K562 (cell line): ENCODE data around the gene CPM.

Experiments
- ESRRB ChIP-seq: fragments of 250-450 bp; sonication (Bioruptor Pico); IDR thresholded peaks from 2 replicates; pipeline ENCODE4 v1.5.0; 2020; ENCODE audit warnings: mild to moderate bottlenecking, moderate library complexity, borderline replicate concordance
- MAZ ChIP-seq, 2 experiments: fragments of 450-650 bp in 1 of 2; sonication (generic) in 1 of 2; formaldehyde crosslinking; IDR thresholded peaks in 1 of 2; conservative IDR thresholded peaks in 1 of 2; 2 replicates each; pipeline versions ENCODE4 v1.4.0 to v1.5.0; 2020; ENCODE audit warnings: mild to moderate bottlenecking in 1 of 2, missing genetic modification reagents in 1 of 2
- NFE2L1 ChIP-seq: fragments of 450-650 bp; IDR thresholded peaks from 2 replicates; pipeline ENCODE4 v1.6.1; 2016; ENCODE audit warnings: missing genetic modification characterization, low read depth, mild to moderate bottlenecking, missing compliant biosample characterization, moderate library complexity, borderline replicate concordance
- PRDM10 ChIP-seq: fragments of 450-650 bp; IDR thresholded peaks from 2 replicates; pipeline ENCODE4 v1.6.1; 2018; ENCODE audit not compliant: partially characterized antibody
- ZNF444 ChIP-seq: fragments of 250-450 bp; sonication (Bioruptor Pico); IDR thresholded peaks from 2 replicates; pipeline ENCODE4 v1.4.0; 2020; ENCODE audit warnings: mild to moderate bottlenecking, moderate library complexity
- ZNF445 ChIP-seq: fragments of 250-450 bp; sonication (Bioruptor Pico); IDR thresholded peaks from 2 replicates; pipeline ENCODE4 v1.4.0; 2020; ENCODE audit warnings: low read depth, mild to moderate bottlenecking, moderate library complexity

- no peak for TF ChIP-seq NFE2L1 (tag)
- TF ChIP-seq MAZ (CRISPR knock-in tag; conservative IDR thresholded peaks at IDR 0.05 in 1 of 2, IDR thresholded peaks at IDR 0.05 in 1 of 2) = no peak
- no peak for TF ChIP-seq ESRRB
- no peak for TF ChIP-seq PRDM10
- TF ChIP-seq ZNF444 = no peak
- TF ChIP-seq ZNF445 (CRISPR knock-in tag) = no peak
These were observed 6.5 kb upstream of the CPM start for GRCh38 chr12:68939505-68939904.
